Esophagus muscularis mucosa (tissue), 4 donors: Measurements from ENCODE around the gene PTGIS.

Experiments used
- CTCF ChIP-seq, 3 experiments: fragments of 200-600 bp in 2 of 3; fragments of 450-650 bp in 1 of 3; sonication (generic) in 2 of 3; IDR thresholded peaks; one replicate each; pipeline ENCODE4 v1.5.1; 2017 to 2019; ENCODE audit warnings: antibody characterized with exemption in 3 of 3, mild to moderate bottlenecking in 2 of 3, moderate library complexity in 1 of 3
- EP300 ChIP-seq: sonication (generic); formaldehyde crosslinking; IDR thresholded peaks from one replicate; pipeline ENCODE4 v1.6.1; 2017; ENCODE audit warnings: antibody characterized with exemption
- POLR2A ChIP-seq: fragments of 450-650 bp; IDR thresholded peaks from one replicate; pipeline ENCODE4 v1.6.1; 2017; ENCODE audit warnings: antibody characterized with exemption, moderate library complexity, mild to moderate bottlenecking, low read depth
- POLR2AphosphoS5 ChIP-seq, 2 donors: sonication (generic); formaldehyde crosslinking; IDR thresholded peaks; one replicate each; pipeline ENCODE4 v1.6.1; 2017; ENCODE audit warnings: antibody characterized with exemption in 2 of 2

GRCh38 chr20:49575551-49576060, 7.7 kb upstream of the PTGIS start:
- TF ChIP-seq CTCF (IDR thresholded peaks at IDR 0.05) = no peak
- no peak for TF ChIP-seq EP300
- peak; percentile 39 to 48 for TF ChIP-seq POLR2AphosphoS5 (IDR thresholded peaks at IDR 0.05)
- no peak for TF ChIP-seq POLR2A
